ENCODE results near the gene GPHN.

DNA sequence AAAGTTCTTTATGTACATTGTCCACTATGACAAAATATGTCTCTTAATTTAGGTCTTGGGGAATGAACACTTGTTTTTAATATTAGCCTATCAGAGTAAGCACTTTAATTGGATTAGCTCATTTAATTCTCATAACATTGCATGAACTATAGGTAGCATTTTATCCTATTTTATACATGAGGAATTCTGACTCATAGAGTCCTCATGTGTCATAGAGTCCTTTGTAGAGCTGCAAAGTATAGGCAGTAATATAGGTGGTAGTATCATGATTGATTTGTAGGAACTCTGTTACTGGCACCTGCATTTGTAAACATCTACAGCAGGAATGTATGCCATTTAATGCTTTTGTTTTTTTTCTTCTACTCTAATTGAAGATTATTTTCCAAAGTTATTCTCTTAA lies 96.0 kb downstream of the GPHN start:
- no peak for TF ChIP-seq CTCF (IDR thresholded peaks at IDR 0.05)
- no peak for TF ChIP-seq FOXM1 (IDR thresholded peaks at IDR 0.05; ENCODE audit: low read depth)
- no peak for TF ChIP-seq EP300 (IDR thresholded peaks at IDR 0.05; ENCODE audit: borderline replicate concordance in 1 of 2, low read depth in 1 of 2, low read length in 1 of 2)
- TF ChIP-seq MEF2A (IDR thresholded peaks at IDR 0.05; ENCODE audit: borderline replicate concordance, low read depth): no peak
- no peak for TF ChIP-seq SIN3A (IDR thresholded peaks at IDR 0.05; ENCODE audit: borderline replicate concordance, low read depth, low read length)
- TF ChIP-seq SMC3 (IDR thresholded peaks at IDR 0.05; ENCODE audit: low read depth, low read length): no peak

Data from SK-N-SH (cell line).